ENCODE results near the gene VTI1A.

The VTI1A gene

DNA sequence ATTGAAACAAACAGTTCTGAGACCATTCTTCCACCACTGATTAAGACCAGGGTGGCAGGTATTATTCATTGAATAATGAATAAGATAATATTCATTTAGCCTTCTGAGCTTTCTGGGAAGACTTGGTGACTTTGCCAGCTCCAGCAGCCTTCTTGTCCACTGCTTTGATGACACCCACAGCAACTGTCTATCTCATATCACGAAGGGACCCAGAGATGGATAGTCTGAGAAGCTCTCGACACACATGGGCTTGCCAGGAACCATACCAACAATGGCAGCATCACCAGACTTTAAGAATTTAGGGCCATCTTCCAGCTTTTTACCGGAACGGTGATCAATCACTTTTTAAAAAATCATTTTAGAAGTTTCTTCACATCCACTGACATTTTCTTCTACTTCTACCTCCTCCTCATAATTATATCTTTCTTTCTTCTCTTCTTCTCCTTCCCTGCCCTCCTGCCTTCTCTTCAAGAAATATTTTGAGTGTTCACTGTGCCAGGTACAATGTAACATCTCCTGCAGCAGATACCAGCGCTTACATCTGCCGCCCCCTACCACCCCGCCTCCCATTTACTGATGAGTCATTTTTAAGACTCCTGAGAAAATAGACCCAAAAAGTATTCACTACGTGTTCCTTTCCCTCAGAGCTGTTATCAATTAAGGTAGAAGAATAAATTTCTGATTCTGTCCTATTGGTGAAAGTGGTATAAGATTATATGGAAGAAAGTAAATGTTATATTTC, 101.7 kb downstream of the VTI1A start:
- no peak for DNase-seq

DNA sequence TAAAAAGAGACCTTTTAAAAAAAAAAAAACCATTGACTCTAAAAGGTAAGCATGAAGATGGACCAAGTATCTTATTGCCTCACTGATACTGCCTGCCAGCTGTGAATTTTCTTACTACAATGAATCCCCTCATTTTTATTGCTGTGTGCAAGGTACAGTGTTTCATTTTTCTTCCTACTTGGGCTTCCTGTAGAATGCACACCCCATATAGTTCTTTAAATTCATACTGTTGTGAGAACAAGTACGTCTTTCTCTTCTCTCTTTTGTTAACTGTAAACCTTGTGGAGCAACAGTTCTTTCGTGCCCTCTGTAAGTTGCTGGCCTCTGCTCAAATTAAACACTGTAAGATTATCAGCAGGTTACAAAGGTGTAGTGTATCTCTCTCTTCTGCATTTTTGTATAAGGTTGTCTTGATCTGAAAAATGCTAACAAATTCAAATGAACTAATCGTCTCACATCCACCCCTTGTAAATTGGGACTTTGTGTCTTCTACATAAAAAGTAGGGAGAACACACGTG, 105.6 kb downstream of the VTI1A start:
- DNase-seq = no peak

DNA sequence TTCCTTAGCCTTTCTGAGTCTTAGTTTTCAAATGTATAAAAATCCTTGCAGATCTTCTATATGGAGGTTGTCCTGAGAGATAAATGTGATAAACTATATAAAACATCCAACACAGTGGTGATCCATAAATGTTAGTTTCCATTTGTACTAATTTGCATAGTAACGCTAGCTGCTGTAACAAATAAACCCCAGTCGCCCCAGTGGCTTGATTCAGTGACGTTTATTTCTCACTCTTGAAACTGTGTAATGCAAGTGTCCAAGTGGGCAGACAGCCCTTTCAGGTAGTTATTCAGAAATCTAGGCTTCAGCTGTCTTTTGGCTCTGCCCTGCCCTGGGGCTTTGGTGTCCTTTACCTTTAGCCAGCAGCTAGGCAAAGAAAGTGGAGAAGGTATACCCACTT, 106.3 kb downstream of the VTI1A start:
- DNase-seq = no peak

DNA sequence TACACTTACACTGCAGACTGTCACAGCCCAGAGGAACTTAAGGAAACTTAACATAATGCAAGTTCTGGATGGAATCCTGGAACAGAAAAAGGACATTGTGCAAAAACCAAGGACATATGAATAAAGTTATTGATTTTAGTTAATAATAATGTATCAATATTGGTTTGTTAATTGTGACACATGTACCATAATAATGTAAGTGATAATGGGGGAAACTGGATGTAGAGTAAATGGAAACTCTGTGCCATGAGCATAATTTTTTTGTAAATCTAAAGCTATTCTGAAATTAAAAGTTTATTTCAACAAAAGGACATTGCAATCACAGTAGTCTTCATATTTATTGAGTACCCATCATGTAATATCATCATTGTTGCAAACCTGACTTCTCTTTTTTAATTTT, 107.2 kb downstream of the VTI1A start:
- no peak for DNase-seq

DNA sequence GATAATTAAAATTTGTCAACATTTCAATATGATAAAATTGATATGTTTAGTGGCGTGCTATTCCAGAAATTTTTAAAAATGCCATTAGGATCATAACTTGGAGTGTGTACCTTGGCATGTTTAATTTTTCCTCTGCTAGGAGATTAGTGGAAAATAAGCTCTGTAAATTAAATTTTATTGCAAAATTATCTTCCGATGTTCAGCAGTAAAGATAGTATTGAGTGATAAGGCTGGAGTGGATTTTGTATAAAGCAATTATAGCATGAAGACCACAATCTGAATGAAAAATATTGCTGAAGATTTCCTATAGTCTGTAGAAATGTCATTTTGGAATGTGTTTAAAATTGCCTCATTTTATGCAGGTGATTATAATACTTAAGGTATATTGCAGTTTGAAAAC, 110.2 kb downstream of the VTI1A start:
- no peak for DNase-seq

DNA sequence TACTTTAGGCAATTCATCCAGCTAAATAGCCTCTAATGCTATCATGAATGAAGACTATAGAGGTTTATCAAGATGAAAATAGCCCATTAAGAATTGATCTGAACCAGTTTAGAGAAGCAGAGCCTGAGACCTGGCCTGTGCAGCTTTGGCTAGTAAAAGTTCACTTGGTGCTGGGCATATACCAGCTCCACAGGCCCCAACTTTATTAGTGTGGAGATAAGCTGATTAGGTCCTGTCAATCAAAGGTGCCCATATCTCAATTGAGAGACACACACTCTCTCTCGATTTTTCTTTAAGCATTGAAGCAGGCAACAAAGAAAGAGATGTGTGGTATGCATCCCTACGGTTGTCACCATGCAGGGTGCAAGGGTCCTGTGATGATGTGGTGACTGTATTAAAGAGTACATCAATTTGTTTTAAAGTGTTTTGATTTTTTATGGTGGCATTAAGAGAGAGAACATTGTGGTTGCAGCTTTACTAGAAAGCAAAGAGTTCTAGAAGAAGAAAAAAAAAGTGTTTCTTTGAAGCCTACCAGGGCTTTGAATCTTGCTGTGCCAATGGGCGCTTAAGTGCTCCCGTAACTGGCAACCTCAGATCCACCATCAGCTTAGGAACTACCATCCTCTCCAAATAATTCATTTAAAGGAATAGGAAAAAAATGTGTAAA, 111.6 kb downstream of the VTI1A start:
- no peak for DNase-seq

DNA sequence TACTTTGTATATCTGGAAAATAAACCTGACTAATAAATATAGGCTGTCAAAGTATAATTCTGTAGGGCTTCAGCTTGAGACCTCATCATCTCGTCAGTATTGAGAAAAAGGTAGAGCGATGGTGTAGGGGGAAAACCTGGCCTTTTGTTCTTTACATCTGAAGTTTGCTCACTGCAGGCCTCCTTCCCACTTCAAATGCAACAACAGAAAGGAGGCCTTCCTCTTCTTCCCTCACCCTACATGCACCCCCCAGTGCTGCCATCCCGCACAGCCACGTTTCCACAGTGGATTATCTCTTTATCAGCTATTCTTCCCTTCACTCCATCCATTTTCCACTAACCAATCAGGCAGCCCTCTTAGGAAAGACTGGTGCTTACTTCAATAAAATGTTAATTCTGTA, 112.3 kb downstream of the VTI1A start:
- no peak for DNase-seq

DNA sequence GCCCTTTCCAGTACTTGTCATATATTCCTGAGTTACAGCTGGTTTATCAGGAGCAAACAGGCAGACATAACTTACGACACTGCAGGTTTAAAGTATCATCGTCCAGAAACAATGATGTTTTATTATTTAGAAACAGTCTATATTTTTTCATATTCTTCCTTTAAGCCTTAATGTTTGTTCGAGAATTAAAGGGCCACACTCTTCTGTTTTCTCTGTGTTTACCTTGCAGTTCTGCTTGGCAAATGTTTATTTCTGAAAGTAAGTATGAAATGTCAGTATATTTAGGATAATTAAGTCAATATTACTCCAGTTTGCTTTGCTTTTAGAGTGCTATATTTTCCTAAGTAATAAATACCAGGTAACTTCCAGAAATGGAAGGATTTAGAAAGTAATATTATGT, 115.1 kb downstream of the VTI1A start:
- DNase-seq = no peak

DNA sequence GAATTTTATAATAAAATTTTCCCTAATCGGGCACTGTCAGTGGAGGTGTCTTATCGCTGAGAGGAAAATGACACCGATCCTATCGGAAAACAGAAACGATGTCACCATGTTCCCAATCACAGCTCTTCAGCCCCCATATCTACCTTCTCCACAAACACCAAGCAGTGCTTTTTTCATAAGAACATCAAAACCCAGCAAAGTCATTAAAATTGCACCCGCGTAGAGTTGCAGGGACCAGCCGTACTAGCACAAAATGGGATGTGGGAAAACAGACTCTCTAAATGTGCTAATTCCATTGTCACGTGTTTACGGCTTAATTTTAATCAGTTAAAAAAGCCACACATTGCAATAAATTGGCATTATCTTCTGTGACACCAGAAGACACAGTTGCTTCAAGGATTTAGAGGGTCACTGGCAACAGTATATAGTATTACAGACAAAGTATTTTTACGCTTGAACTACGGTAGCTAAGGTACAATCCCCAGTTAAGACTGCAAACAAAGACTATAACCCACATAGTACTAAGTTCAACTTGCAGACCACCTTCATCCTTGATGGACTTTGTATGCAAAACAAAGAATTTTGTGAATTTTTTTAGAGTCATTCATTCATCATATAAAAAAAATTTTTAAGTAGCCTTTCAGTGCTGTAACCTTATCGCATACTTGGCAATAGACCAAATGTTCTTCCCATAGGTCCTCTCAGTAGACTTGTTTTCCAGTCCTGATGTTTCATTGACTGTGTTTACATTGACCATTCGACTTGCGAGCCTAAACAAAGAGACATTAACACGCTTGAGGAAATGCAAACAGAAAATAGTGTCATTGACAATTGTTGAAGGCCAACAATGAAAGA, 116.0 kb downstream of the VTI1A start:
- DNase-seq = no peak

DNA sequence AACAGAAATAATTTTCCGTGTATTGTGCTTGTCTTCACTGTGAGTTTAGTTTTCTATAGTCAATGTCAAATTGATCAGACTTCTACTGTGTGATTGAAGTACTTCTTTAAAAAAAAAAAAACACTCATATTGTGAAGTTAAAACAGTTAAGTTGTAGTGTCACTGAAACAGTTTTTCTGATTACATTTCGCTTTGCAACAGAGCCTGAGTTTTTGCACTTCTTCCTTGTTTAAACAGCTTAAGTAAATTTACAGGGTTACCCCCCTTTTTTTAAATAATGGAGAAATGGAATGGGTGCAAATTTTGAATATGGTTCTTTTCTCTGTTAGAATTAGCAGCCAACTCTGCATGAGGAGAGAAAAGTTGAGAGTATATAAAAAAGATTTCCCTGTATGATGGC, 117.3 kb downstream of the VTI1A start:
- DNase-seq = no peak

DNA sequence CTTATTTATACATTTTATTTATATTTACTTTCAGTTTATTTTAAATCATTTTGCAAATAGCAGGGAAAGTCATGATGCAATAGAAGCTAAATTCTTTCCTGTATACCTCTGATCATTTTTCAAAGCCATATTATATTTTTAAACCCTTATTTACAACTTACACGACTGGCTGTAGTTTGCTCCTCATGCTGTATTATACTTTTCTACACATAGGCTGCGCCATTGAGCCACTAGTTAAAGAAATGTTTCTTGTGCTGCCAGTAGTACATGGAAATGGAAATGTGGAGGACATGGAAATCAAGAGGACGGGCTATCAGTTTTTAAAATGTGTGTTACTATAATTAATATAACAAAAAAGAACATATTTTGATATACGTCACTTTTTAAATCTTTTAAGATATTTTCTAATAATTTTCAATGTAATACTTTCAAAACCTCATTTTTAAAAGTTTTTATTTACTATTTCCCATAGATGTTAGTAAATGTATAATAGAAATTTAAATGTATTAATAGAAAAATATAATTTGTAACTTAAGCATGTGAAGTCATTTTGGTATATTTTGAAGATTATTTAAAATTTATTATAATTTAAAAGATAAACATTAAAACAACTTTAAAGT, 118.5 kb downstream of the VTI1A start:
- DNase-seq = no peak

DNA sequence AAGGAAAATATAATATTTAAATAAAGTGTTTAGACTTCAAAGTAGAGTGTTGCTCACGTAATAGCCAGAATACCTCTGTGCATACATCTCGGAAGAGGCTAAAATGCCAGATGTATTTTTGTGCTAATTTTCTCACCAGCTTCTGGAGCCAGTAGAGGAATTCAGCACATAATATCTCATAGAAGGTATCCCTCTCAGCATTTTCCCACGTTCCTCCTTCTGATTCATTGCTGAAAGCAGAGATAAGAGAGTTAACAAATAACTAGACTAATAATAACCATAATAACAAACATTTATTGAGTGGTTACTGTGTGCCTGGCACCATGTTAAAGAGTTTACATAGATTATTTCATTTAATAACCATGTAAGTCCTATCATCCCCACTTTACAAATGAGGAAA, 123.6 kb downstream of the VTI1A start:
- no peak for DNase-seq

DNA sequence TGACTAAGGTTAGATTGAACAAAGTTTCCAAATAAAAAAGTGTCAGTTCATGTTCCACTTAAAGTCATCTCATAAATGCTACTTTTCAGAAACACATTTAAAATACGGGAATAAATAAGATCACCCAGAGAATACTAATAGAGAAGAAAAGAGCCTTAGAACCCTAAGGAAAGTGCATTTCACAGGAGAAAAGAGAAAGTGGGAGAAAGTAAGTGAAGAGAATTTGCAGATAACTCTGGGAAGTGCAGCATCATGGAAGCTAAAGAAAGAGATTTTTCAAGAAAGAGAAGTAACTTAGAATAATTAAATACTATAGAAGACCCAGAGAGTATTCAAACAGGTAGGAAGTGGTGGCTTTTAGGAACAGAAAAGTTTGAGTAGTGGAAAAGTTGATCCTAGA, 132.6 kb downstream of the VTI1A start:
- DNase-seq = no peak

DNA sequence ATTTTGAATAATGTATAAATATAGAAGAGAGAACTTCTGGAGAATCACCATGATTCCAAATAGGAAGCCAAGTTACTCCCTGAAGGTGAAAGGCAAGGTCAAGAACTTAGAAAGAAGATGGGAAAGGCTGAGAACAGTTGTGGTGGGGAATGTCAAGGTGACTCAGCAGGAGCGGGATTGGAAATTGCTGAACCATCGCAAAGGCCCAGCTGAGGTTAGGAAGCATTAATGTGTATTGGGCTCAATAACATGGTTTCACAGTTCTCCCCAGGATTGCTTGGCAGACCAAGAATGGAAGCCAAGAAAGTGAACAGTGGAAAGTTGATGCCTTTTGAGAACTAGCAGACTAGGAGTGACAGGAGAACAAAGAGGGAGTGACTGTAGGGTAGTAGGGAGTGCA, 133.3 kb downstream of the VTI1A start:
- no peak for DNase-seq

DNA sequence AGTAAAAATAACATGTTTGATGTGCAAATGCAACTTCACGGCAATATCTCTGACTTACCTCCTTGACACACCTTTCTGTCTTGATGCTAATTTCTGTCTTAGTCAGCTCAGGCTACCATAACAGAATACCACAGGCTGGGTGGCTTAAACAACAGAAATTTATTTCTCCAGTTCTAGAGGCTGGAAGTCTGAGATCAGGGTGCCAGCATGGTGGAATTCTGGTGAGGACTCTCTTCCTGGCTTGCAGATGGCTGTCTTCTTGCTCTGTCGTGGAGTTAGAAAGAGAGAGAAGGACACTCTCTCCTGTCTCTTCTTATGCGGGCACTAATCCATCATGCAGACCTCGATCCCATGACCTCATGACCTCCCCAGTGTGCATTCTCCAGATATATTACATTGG, 134.9 kb downstream of the VTI1A start:
- no peak for DNase-seq

DNA sequence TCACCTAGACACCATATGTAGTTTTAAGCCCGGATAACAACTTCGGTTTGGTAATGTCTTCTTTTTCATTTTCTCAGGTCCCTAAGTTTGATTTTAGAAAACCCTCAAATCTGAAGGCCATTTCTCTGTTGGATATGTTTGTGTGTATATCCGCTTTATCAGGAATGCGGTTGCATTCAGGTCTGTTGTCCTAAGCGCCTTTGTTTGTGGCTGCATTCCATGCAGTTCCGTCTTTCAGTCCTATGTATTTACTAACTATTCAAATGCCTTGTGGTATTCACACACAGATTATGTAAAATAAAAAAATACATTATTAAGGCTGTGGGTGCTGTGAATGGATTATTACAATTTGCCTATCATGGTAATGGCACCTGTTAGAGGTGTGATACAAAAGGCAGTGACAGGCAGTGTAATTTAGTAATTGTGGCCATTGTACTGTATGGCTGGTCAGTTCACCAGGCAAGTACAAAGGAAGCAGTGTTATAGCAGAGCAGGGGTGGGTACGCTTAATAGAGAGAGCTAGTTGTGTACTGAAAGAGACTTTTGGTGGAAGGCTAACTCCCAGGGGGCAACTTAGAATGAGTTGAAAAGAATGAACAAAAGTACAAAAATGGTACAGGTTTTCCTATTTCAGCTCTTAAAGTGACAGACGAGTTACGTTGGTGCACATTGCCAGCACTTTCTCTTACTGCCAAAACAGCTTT, 136.4 kb downstream of the VTI1A start:
- DNase-seq = no peak

DNA sequence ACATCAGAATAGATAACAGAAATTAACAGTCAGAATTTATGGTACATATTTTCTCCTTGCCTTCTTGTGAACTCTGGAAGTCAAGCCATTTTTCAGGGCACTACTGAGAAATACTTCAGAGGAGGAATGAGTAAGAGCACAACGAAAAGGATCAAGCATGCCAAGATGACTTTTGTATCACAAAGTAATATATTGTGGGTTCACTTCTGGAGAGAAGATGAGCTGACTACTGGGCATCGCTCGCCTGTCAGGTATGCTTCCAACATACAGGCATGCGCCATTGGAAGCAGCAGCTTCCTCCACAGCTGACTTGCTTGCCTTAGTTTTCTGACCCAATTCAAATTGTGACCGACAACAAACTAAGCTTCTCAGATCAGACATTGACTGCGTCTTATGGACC, 137.3 kb downstream of the VTI1A start:
- no peak for DNase-seq

DNA sequence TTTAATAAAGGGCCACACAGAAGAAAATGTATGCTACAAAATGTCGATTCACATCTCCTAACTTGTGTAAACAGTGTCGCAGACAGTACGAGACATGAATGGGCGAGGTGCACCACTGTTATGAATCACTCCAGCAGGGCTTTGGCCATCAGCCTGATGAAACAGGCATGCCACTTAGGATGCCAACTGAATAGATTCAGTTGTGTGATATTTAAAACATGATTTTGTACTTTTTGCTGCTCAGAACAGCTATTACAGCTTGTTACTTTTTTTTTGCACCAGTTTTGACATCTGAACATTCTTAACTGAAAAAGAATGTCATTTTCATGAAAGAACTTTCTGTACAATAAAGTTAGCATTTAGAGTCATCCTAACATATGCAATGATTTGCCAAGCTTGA, 138.1 kb downstream of the VTI1A start:
- DNase-seq = no peak

DNA sequence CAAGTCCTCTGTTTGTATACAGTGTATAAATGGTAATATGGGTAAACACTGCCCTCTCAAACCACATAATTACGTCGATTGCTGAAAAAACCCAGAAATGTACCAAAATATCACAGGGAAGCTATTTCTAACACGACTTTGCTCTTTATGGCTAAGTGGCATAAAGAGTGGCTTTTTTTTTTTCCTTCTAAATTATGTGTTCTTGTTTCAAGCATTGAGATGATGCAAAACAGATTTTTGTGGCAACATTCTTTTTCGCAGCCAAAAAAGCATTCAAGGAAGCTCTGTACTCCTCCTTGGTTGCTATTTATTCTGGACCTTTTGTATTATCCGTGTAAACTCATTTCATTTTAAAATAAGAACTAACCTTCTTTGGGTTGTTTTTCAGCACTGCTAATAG, 138.9 kb downstream of the VTI1A start:
- DNase-seq = no peak

DNA sequence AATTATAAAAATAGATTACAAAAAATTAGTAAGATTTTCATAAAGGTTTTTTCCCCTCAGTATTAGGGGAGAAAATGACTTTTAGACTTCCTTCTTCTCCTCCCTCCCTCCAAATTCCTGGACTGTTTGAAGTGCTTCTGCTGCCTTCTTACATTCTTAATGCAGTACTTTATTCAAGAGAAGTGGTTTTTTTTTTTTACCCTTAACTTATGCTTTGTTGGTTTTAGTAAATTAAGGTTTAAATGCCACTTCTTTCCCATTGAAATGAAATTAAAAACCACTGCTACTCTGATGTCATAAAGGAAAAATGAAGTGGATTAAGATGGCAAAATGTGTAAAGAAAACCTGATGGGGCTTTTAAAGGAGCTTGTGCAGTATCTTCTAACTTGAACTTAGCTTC, 140.7 kb downstream of the VTI1A start:
- DNase-seq = no peak

DNA sequence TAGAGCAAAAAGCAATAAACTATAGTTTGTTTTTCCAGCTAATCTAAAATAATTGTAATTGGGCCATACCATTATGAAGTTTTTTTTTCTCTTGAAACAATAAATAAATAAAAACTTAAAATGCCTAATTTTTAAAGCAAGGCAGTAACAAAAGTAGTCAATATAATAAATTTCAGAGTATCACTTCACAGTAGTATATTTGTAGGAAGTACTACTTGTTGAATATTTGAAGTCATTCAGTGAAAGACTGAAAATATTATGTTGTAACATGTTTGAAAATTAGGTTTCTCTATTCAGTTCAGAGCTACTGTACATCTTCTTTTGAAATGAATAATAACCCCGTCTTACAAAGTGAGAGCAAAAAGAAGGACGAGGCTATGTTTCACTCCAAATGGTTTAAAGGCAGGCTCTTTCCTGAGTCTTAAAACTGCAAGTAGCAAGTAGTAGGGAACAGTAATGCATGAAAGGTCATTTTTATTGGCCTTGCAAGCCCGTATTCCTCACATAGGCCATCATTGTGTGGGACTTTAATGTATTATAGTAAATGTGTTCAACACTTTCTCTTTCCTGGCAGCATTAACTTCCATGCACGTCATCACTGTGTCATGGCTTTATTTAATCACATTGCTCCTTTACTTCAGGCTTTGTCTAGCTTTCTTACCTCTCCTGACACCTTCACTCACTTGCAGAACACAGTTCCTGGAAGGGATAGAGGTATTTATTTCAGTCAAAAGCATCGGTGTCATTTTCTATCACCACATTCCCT, 141.4 kb downstream of the VTI1A start:
- no peak for DNase-seq

DNA sequence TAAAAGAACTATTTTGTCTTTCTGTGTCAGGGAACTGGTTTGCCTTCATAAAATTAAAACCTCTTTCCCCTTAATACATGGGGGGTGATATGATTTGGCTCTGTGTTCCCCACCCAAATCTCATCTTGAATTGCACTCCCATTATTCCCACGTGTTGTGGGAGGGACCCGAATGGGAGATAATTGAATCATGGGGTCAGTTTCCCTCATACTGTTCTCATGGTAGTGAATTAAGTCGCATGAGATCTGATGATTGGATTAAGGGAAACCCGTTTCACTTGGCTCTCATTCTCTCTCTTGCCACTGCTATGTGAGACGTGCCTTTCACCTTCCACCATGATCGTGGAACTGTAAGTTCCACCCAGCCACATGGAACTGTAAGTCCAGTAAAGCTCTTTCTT, 142.1 kb downstream of the VTI1A start:
- DNase-seq = no peak

Data from SIG-M5 (cell line).